22Rv1 (cell line): ENCODE results near the gene NMU.
A peak's percentile ranks its signal among the peaks of the same experiment; 100 is the strongest.
"Not testable (repeated sequence)": the region's sequence is repeated elsewhere in the genome, so short reads cannot be mapped to it uniquely, and the experiment has no call there.

Source experiments
- H3K27ac ChIP-seq: fragments of 450-650 bp; 2 replicates; pipeline ENCODE4 v1.5.1; 2017
- ZFX ChIP-seq: fragments of 450-650 bp; IDR thresholded peaks from 2 replicates; pipeline ENCODE4 v1.6.1; 2017; ENCODE audit warnings: antibody characterized with exemption, borderline replicate concordance
- TF ChIP-seq, protein P1 (sequence below): fragments of 450-650 bp; IDR thresholded peaks from 2 replicates; pipeline ENCODE4 v1.5.1; 2017; ENCODE audit warnings: mild to moderate bottlenecking

The NMU gene

DNA sequence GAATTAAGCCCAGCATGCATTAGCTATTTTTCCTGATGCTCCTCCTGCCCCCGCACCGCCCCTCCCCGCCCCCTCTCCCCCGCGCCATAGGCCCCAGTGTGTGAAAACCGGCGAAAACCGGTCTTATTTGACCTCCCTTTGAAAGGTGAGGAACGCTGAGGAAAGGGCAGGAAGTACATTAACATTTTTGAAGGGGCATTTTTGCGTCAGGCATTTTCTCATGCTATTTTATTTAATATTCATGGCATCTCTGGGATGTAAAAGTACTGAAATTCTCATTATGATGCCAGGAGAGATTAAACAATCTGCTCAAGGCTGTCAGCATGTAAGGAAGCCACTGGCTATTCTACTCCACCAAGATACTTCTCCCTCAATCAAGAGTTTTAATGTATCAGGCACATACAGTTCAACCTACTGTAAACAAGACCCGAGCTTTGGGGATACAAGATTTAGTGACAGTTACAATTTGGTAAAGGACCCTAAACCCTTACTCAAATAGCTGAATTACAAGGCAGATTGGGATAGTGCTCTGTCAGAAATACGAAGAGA, 1.2 kb upstream of the NMU start:
- H3K27ac ChIP-seq, result no peak overlapping the region
- TF ChIP-seq, protein P1, sequence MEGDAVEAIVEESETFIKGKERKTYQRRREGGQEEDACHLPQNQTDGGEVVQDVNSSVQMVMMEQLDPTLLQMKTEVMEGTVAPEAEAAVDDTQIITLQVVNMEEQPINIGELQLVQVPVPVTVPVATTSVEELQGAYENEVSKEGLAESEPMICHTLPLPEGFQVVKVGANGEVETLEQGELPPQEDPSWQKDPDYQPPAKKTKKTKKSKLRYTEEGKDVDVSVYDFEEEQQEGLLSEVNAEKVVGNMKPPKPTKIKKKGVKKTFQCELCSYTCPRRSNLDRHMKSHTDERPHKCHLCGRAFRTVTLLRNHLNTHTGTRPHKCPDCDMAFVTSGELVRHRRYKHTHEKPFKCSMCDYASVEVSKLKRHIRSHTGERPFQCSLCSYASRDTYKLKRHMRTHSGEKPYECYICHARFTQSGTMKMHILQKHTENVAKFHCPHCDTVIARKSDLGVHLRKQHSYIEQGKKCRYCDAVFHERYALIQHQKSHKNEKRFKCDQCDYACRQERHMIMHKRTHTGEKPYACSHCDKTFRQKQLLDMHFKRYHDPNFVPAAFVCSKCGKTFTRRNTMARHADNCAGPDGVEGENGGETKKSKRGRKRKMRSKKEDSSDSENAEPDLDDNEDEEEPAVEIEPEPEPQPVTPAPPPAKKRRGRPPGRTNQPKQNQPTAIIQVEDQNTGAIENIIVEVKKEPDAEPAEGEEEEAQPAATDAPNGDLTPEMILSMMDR, result no peak
- TF ChIP-seq ZFX, result no peak

DNA sequence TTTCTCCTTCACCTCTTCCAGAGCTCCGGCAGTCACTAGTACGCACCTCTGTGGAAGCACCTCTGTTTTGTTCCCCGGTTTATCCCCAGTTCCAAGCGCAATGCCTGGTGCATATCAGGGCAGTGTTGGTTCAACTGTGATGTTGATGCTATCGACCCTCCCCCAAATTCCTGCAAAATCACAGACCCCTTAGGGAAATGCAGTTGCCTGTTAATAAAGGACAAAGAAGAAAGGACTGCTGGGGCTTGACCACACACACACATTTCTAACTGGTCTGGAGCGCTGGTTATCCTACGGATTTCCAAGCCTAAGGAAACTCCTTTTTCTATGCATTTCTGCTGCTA, 530 bp upstream of the NMU start:
- H3K27ac ChIP-seq, result peak overlapping the region; percentile 26; the same call in 1 of the 2 replicates
- TF ChIP-seq, protein P1, result no peak
- no peak for TF ChIP-seq ZFX

DNA sequence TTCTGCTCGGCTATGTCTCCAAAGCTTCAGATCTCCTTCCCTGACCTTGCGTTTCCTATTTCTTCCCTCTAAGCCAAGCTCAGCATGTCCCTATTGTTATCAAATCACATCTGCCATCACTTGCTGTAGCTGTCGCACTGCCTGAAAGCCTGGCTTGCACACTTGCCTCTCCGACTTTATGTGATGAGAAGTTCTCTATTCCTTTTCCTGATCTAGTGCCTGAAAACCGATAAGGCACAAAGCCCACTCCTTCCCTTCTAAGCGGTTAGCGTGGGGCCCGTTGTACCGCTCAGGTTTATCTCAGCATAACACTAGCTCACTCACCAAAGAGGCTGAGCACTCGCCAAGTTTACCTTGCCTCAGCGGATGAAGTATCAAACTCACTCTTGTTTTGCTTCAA, 816 bp downstream of the NMU start:
- H3K27ac ChIP-seq, result no peak overlapping the region

DNA sequence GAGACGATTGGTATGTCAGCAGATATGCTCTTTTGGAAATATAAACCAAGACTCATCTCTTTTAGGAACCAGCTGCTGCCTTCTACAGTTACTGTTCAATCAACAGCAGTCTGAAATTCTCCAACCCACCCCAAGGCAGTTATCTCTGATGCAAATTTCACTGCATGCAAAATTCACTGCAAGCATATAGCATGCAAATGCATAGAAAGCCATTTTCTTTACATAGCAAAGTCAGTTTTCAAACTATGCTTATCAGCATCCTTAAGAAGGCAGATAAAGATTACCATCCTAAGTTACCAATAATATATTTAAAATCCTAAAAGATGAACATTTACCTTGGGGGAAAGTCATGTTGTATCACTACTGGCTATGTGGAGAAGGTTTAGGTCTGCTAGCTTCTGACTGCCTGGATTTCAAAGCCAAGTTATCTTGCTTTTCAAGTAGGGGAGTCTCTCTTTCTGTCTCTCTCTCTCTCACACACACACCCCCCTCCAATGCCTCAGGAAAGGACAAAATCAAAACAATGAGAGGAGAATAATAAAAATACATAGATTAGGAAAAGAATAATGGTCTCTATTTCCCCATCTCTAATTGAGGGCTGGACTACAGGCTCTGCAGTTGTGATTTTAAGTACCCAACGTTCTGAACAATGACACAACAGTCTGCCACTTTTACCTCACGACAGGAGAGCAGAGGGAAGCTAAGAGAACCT, 1.5 kb downstream of the NMU start:
- TF ChIP-seq ZFX, result no peak
- TF ChIP-seq, protein P1, result no peak
- H3K27ac ChIP-seq, result no peak overlapping the region

More for the DNA sequence above, 816 bp downstream of the NMU start:
- no peak for TF ChIP-seq ZFX
- TF ChIP-seq, protein P1, result no peak

DNA sequence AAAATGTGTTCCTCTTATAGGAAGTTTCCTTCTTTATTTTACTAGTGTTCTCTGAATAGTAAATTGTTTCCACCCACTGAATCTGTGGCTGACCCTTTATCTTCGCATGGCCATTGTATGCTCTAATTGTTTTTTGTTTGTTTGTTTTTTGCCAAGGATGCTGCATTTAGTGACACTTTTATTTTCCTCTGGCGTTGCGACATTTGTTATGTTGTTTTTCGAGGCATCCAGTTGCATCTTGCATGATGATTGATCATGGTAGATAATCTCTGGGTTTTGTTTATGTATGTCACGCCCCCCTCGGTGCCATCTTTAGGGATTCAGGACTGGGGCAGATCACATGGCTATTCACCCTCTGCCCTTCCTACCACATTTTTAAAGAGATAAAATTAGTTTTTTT, 2.2 kb downstream of the NMU start:
- H3K27ac ChIP-seq, result no peak overlapping the region
- TF ChIP-seq, protein P1, result no peak
- no peak for TF ChIP-seq ZFX

DNA sequence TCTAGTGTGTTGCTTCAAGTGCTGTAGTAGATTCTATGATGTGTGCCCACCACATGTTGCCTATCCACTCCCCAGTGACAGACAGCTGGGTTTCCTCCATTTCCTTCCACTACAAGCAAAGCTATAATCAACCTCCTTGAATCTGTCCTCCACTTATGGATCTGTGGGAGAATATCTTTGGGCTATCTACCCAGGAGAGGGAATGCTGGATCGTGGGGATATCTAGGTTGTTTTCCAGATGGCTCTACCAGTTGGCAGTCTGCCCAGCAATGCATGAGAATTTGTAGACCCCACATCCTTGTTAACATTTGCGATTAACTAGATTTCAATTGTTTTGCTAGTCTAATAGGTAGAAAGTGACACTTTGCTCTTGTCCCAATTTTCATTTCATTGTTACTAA, 10.3 kb downstream of the NMU start:
- TF ChIP-seq, protein P1, result no peak
- no peak for TF ChIP-seq ZFX
- no peak overlapping the region for H3K27ac ChIP-seq

DNA sequence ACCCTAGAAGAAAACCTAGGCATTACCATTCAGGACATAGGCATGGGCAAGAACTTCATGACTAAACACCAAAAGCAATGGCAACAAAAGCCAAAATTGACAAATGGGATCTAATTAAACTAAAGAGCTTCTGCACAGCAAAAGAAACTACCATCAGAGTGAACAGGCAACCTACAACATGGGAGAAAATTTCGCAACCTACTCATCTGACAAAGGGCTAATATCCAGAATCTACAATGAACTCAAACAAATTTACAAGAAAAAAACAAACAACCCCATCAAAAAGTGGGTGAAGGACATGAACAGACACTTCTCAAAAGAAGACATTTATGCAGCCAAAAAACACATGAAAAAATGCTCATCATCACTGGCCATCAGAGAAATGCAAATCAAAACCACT, 12.0 kb downstream of the NMU start:
- not testable (repeated sequence) for H3K27ac ChIP-seq
